Stimulated activated naive CD4-positive, alpha-beta T cell (primary cell): ENCODE measurements around the gene GALNT10.

ENCODE experiments used
- DNase-seq, 6 experiments: peaks; one replicate each; lab custom pipeline; 2025; lab: John Stamatoyannopoulos, UW

GALNT10 gene

DNA sequence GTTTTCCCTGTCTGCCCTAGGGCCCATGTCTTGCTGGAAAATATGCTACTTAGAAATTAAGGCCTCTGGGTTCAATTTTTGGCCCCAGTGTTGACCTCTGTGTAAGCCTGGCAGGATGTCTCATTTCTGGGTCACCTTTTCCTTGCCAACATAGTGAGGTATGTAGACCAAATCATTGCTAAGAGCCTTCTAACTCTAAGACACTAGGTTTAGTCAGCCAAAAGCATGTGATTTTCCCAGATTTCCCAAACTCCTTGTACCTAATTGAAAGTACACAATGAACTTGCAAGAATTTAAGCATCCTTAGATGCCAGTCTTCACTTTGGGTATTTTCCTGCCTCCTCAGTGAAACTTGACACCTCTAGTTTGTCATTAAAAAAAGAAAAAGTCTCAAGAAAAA, 77.0 kb downstream of the GALNT10 start:
- no peak for DNase-seq

GRCh38 chr5:154268073-154268472, 77.5 kb downstream of the GALNT10 start:
- DNase-seq = no peak

DNA sequence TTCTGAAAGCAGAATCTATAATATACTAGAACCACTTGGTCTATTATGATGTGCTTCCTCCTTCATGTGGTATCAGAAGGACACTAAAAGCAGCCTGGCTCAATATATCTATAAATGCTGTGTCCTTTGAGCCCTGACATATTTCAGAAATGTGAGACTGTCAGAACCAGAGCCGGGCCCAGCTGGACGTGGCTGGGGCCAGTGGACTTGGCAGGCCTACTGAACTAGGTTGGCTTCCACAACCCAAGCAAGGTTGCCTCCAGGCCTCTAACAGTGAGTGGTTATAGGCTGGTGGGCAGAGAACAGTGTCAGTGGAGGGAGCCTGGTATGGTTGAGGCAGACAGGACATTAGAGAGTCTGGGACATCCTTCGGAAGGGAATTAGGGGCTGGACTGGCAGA, 78.9 kb downstream of the GALNT10 start:
- DNase-seq = no peak

GRCh38 chr5:154271466-154271865, 80.9 kb downstream of the GALNT10 start:
- DNase-seq = no peak

- DNase-seq = no peak
Observed at GRCh38 chr5:154271936-154272514, 81.5 kb downstream of the GALNT10 start.

DNA sequence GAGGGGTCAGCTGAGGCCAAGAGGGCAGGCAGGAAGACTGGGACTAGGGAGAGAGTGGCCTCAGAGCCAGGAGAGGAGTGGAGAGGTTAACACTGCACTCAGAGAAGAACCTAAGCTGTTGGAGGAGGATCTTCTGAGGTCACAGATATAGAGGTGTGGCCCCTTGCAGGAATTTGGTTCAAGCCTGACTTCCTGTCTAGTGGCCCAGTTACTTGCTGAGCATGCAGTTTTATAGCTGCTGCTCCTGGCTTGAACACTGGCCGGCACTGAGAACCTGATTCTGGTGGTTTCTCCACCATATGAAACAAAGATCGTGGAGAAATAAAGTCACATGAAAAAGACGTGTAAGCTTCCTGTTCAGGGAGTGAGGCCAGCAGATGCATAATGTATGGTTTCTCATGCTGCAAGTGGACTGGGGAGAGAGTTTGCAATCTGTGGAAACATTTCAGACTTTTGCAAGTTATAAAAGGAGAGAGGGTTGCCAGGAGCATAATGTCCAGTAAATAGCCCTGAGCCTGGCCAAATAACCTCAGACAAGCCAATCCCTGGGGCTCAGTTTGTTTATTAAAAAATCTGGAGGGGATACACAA, 82.6 kb downstream of the GALNT10 start:
- no peak for DNase-seq

GRCh38 chr5:154273963-154274827, 83.7 kb downstream of the GALNT10 start:
- DNase-seq = no peak

DNA sequence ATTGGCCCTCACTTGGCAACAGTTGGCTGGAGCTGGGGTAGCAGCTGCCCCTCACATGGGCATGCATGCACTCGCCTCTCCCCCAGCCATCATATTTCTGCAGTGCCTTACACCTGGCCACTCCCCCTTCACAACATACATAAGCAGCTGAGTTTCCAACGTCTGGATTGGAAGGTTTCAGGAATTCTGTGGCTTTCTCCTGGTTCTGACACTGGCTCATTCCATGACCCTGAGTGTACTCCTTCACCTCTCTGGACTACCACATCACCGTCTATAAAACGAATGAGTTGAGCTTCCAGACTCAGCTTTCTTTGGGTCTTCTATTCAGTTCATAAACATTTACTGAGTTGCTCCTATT, 84.3 kb downstream of the GALNT10 start:
- DNase-seq = no peak

GRCh38 chr5:154275566-154275965, 85.0 kb downstream of the GALNT10 start:
- no peak for DNase-seq

GRCh38 chr5:154276261-154276972, 85.9 kb downstream of the GALNT10 start:
- no peak for DNase-seq

GRCh38 chr5:154276973-154277331, 86.4 kb downstream of the GALNT10 start:
- DNase-seq = no peak

GRCh38 chr5:154277499-154277898, 87.0 kb downstream of the GALNT10 start:
- DNase-seq = no peak

DNA sequence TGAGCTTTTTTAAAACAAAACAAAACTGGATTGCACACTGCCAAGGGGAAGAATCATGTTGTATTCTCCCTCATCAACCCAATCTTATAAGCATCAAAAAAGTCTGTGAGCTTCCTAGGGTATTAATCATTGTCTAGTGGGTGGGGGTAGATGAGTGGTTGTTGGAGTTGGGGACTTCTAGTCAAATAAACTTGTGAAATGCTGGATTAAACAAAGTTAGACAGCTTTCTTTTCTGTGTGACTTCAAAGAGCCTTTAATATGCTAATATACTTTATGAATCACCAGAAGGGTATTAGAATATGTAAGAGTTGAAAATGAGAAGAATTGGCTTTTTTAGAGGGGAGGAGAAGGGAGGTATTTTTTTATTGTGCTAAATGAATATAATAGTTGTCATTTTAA, 87.7 kb downstream of the GALNT10 start:
- DNase-seq = no peak

DNA sequence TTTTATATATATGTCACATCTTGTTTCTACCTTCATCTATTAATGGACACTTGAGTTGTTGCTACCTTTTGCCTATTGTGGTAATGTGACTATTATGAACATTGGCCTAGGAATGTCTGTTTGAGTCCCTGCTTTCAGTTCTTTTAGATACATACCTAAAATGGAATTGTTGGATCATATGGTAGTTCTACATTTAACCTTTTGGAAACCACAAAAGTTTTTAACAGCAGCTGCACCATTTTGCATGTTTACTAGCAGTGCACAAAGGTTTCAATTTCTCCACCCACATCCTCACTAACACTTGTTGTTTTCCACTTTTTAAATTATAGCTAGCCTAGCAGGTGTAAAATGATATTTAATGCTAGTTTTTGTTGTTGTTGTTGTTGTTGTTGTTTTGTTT, 88.4 kb downstream of the GALNT10 start:
- no peak for DNase-seq

GRCh38 chr5:154284433-154284832, 93.9 kb downstream of the GALNT10 start:
- DNase-seq = no peak

DNA sequence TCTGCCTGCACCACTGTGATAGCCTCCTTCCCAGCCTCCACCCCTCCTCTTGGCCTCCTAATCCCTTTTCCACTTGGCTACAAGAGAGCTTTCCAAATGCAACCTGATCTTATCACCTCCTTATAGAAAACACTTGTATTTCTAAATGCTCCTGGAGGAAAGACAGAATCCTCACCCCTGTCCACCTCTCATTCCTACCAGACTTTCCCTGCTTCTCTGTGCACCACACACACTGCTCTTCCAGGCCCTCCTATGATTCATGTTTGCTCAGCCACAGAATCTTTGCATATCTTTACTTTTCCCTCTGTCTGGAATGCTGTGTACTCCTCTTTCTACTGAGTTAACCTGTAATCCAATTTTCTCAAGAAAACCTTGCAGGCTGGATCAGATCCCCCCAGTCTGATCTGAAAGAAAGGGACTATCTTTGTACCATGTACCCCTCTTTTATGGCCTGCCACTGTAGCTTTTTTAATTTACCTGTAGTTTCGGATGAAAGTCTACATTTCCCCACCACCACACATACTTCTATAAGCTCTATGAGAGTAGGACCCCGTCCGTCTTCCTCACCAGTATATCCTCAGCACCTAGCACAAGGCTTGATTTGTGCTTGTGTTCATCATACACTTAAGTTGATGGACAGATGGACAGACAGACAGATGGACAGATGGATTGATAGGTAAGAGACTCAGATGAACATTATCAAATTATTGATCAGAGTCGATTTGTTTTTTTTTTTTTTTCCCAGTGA, 95.3 kb downstream of the GALNT10 start:
- DNase-seq = no peak

DNA sequence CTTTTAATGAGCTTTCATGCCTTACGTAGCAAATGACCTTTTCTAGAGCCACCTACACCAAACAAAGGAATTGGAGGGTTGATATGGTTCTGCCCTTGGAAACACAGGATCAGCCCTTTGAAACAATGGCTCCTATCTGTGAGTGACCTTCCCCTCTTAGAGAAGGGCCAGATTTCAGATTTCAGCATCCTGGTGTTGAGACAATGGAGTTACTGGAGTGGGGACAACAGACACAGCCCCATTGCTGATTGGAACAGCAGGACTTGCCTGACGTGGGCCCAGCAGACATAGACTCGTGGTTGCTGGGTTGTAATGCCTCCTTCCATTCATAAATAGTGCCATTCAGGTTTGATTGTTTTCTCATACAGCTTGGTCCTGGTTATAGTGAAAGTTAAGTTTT, 96.0 kb downstream of the GALNT10 start:
- DNase-seq = no peak

DNA sequence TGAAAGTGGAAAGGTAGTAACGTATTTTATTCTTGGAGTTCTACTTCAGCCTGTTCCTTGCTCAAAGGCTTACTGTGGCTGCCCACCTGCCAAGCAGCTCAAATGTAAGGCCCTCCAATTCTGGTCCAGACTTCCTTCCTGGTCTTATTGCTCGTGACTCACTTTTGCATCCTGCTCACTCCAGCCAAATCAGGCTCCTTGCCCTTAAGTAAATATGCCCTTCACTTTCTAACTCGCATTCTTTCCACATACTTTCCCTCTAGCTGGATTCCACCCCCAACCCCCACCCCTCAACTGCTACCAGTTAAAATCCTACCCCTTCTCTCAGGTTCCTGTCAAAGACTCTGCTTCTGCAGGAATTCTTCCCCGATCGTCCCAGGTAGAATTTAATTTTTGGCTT, 96.6 kb downstream of the GALNT10 start:
- no peak for DNase-seq

- no peak for DNase-seq
Observed at GRCh38 chr5:154288145-154288544, 97.6 kb downstream of the GALNT10 start.

GRCh38 chr5:154291917-154292316, 101.4 kb downstream of the GALNT10 start:
- DNase-seq = no peak

GRCh38 chr5:154293219-154293618, 102.7 kb downstream of the GALNT10 start:
- DNase-seq = no peak

DNA sequence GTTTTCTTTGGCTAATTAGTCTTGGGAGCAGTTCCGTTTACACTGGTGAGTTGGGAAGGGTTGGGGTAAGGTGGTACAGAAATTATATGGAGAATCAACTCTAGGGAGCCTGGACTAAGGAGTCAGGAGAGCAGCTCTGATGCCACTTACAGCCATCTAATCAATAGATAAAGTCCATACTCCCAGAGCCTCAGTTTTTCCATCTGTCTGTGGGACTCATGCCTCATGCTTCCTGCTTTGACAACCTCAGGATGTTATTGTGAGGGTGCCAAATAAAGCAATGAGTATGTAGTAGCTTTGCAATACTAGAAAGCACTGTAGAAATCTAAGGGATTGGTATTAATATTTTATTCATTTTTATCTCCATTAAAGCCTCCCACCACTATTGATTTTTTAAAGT, 105.0 kb downstream of the GALNT10 start:
- DNase-seq = no peak
